HG03558 (cell line): ENCODE measurements around the gene DSCAM.

ENCODE experiments used
- ATAC-seq: cut with Tn5 transposase; IDR thresholded peaks from one replicate; pipeline ENCODE4 v1.9.1; 2021; ENCODE audit warnings: moderate number of reproducible peaks; ENCODE audit not compliant: unreplicated experiment; ENCODE audit errors: extremely low read depth

Gene DSCAM

DNA sequence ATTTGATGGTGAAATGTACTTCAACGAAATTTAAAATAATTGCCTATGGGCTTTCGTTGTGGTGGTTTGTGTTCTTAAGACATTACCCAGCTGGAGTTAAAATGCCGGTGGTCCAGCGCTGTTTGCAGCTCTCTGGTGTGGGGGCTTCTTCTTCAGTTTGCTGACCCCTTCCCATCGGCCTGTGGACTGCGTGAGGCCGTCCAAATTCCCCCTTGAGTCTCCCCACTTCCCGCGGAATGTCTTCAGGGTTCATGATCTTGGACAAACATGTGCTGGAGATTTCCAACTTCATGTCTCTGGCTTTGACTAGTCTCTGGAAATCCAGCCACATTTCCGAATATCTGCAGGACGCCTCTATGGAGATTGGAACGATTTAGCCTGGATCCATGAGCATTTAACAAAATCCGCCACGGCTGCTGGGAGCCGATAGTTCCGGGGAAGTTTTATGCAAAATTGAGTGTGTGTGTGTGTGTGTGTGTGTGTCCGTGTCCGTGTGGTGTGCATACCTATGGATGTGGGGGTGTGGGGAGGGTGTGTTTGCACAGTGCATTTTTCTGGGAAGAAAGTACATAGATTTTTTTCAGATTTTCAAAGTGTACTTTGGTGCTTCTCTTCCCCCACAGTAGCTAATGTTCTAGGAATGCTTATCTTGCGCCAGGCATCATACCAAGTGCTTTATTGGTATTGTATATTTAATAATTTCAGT, 862.5 kb downstream of the DSCAM start:
- no peak for ATAC-seq

GRCh38 chr21:39980241-39980820, 866.6 kb downstream of the DSCAM start:
- ATAC-seq = no peak

- ATAC-seq = no peak
Measured at GRCh38 chr21:39979321-39979720, 867.6 kb downstream of the DSCAM start.

- ATAC-seq = no peak
Measured at GRCh38 chr21:39976800-39977199, 870.2 kb downstream of the DSCAM start.

DNA sequence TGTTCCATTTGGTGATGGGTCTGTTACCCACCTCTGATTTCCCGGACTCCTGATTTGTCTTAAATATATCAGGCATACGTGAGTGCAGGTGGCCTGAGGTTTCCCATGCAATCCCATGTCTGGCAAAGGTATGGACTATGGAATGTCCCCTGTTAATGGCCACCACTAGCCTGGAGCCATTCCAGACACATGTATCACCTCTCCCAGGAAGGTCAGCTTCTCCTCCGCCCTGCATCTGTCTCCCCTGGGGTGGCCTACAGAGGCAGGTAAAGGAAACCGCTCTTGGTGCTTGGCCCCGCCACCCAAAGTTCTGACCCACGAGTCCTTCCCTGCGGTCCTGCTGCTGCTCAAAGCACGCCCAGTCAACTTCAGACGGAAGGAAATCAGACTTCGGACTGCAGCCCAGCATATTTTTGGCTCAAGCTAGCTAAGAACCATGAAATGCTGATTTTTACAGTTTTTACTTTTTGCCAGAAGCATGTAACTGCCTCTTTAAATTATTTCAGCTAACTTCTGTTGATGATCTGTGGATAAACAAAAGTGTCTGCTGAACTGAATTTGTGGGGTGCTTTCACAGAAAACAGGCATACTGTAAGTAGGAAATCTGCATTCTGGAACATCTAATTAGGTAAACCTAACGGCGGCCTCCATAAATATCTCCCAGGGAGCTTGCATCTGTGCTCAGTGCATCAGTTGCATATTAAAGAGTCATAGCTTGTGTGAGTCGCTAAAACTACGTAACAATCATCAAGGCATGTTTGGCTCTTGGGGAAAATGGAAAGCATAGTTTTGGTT, 873.8 kb downstream of the DSCAM start:
- ATAC-seq = no peak

DNA sequence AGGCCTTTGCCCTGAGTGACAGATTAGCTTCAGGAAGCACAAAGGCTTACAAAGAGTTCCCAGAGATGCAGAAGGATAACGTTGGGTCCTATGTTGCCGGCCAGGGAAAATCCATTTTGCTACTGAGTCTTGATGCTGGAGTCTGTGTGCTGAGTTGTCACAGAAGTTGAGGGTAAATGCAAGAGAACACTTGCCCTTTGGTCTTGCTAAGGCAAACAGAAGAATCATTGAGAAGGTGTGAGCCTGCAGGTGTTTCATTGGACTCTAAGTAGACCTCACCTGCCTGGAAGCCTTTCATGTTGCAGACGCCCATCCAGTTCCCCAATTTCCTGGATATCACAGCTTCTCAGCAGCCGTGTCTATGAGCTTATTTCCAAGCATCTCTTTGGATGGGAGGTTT, 874.5 kb downstream of the DSCAM start:
- ATAC-seq = no peak

DNA sequence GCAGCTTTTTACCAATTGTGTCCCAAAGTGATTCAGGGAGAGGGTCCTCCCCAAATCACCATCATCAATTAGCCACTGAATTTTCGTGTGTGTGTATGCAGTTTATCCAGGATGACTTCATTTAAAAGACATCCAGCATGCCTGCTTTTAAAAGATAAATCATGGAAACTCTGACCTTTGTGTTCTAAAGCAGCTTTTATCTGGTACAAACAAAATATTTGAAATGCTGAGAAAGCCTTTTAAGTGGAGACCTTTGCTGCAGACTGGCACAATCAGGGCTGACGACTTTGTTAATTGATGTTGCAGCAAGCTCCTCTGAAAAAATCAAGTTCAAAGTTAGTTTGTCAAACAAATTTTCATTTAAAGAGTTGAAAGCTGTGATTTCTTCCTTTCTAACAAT, 875.0 kb downstream of the DSCAM start:
- ATAC-seq = no peak

DNA sequence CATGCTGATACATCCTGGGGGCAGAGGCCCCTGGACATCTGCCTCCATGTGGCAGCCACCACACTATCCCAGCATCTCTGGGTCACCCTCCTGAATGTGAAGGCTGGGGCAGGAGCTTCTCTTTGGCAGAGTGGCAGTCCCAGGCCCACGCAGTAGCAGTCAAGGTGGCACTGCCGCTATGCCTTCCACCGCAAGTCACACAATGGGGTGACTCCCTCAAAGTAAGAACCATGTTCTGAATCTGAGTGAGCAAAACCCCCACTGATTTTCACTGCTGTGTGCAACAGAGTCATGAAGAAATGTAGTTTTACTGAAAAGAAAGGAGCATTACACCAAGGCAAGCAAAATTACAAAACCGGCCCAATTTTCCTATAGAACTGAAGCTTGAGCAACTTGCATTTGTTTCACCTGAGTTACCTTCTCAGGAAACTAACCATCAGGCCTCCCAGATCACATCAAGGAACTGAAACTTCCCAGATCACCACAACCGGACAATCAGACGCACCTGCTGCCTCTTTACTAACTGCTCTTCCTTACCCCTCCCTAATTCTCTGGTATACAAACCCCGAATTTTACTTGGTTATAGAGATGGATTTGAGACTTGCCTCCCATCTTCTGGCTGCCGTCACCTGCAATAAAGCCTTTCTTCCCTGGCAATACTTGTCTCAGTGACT, 877.1 kb downstream of the DSCAM start:
- ATAC-seq = no peak

- no peak for ATAC-seq
Measured at GRCh38 chr21:39968010-39968409, 878.9 kb downstream of the DSCAM start.

DNA sequence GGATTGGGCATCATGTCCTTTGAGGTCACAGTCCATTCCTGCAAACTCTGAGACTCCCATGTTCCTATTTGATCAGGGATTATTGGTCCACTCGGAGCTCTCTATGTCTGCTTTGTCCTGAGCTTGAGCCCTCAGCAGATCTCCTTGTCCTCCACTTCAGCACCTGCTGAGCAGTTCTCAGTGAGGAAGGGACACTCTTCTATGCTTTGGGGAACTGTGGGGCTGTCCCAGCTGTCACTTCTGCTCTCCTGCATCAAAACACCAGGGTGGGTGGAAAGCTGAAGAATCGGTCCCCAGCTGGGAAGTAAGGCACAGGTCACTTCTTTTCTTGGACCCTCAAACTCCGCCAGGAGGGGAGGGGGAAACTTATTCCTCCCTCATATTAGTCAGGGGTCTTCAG, 880.2 kb downstream of the DSCAM start:
- no peak for ATAC-seq

DNA sequence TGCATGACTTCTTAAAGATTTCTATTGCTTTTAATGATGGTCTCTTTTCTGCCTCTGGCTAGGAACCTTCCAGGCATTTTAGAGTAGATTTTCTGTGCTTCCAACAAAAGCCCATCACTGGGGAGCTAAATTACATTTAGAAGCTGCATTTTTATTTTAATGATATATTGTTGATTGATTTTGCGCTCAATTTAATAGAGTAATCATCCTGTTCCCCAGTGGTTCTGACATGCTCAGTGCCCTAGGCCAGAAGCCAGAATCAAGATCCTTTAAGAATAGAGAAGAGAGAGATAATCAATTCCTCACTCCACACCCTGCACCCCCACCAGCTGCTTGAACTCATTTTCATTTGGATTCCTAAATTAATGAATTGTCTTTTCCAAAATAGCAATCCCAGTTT, 881.9 kb downstream of the DSCAM start:
- ATAC-seq = no peak

DNA sequence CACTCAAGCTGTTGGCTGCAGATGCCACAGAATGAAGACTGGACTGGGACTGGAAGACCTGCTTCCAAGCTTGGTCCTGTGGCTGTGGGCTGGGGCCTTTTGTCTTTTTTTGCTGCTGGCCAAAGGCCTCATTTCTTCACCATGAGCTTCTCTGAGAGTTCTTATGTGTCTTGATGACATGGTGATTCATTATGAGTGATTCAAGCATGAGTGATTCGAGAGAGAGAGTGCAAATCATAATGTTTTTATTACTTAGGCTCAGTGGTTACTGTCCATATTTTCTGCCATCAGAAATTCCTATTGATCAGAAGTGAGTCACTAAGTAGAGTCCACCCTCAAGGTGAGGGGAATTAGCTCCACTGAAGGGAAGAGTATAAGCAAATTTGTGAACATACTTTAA, 885.7 kb downstream of the DSCAM start:
- ATAC-seq = no peak
